IPS-18a (cell line): ENCODE measurements around the gene SLC23A3.

Experiments
- H3K27ac ChIP-seq: one replicate; pipeline ENCODE4 v1.5.1; 2013; ENCODE audit warnings: low read length
- H3K27me3 ChIP-seq: one replicate; pipeline ENCODE4 v1.6.1; 2013; ENCODE audit warnings: mild to moderate bottlenecking, low read length; ENCODE audit not compliant: control insufficient read depth, insufficient read depth
- H3K36me3 ChIP-seq: one replicate; pipeline ENCODE4 v1.6.1; 2013; ENCODE audit warnings: low read depth, low read length; ENCODE audit not compliant: control insufficient read depth
- H3K4me1 ChIP-seq: one replicate; pipeline ENCODE4 v1.6.1; 2013; ENCODE audit warnings: low read depth, low read length; ENCODE audit not compliant: control insufficient read depth
- H3K4me3 ChIP-seq: one replicate; pipeline ENCODE4 v1.5.1; 2013; ENCODE audit warnings: low read length
- H3K9ac ChIP-seq: one replicate; pipeline ENCODE4 v1.6.1; 2013; ENCODE audit warnings: mild to moderate bottlenecking, low read length, moderate library complexity
- H3K9me3 ChIP-seq: one replicate; pipeline ENCODE4 v1.6.1; 2013; ENCODE audit warnings: low read depth, low read length; ENCODE audit not compliant: control insufficient read depth

SLC23A3 gene

GRCh38 chr2:219179601-219180465 is 10.0 kb upstream of the SLC23A3 start:
- no peak overlapping the region for H3K4me3 ChIP-seq

GRCh38 chr2:219178377-219179175 is 8.7 kb upstream of the SLC23A3 start:
- Histone ChIP-seq H3K9ac (peak overlapping the region; percentile 4), H3K27me3 (no peaks in the 10 kb centered on the region), H3K36me3 (peaks cover 27% of the 10 kb centered on the region), H3K27ac (no peak overlapping the region), H3K9me3 (no peaks in the 10 kb centered on the region), H3K4me3 (peak overlapping the region; percentile 76), H3K4me1 (peaks cover 5% of the 10 kb centered on the region)

More at GRCh38 chr2:219179601-219180465, 10.0 kb upstream of the SLC23A3 start:
- Histone ChIP-seq H3K27ac (no peak overlapping the region), H3K4me1 (peaks cover 5% of the 10 kb centered on the region), H3K9ac (no peak overlapping the region), H3K36me3 (peaks cover 29% of the 10 kb centered on the region), H3K27me3 (no peaks in the 10 kb centered on the region), H3K9me3 (no peaks in the 10 kb centered on the region)

GRCh38 chr2:219177552-219178376 is 7.9 kb upstream of the SLC23A3 start, which contains the start of gene RETREG2:
Gene RETREG2 (plus strand): TSS chr2:219178275. CDS start chr2:219178353, 78 bp downstream.
- Histone ChIP-seq H3K4me3 (peak within 1 kb of the TSS; percentile 76), H3K9me3 (no peaks in the 10 kb centered on the region), H3K27ac (no peak within 1 kb of the TSS), H3K27me3 (no peaks in the 10 kb centered on the region), H3K4me1 (peaks cover 5% of the 10 kb centered on the region), H3K9ac (peak within 1 kb of the TSS; percentile 6), H3K36me3 (peaks cover 26% of the 10 kb centered on the region)

- H3K36me3 ChIP-seq, result peaks cover 19% of the 10 kb centered on the region
- H3K27ac ChIP-seq, result no peak within 1 kb of the TSS
- H3K9me3 ChIP-seq, result no peaks in the 10 kb centered on the region
- peak within 1 kb of the TSS; percentile 6 for H3K9ac ChIP-seq
- peaks cover 5% of the 10 kb centered on the region for H3K4me1 ChIP-seq
- no peaks in the 10 kb centered on the region for H3K27me3 ChIP-seq
- peak within 1 kb of the TSS; percentile 76 for H3K4me3 ChIP-seq
Observed at GRCh38 chr2:219176818-219177551, 7.2 kb upstream of the SLC23A3 start, which contains the start of gene CNPPD1. Gene CNPPD1 (minus strand): TSS chr2:219176925. CDS start chr2:219176828, 97 bp downstream.

GRCh38 chr2:219175928-219176817 is 6.3 kb upstream of the SLC23A3 start:
- H3K27me3 ChIP-seq, result no peaks in the 10 kb centered on the region
- H3K9me3 ChIP-seq, result no peaks in the 10 kb centered on the region
- H3K4me1 ChIP-seq, result peaks cover 5% of the 10 kb centered on the region
- H3K27ac ChIP-seq, result no peak overlapping the region
- H3K4me3 ChIP-seq, result peak overlapping the region; percentile 76
- H3K9ac ChIP-seq, result peak overlapping the region; percentile 6
- H3K36me3 ChIP-seq, result peaks cover 11% of the 10 kb centered on the region

GRCh38 chr2:219175486-219175885 is 5.7 kb upstream of the SLC23A3 start:
- Histone ChIP-seq H3K4me3 (peak overlapping the region; percentile 76), H3K9me3 (no peaks in the 10 kb centered on the region), H3K36me3 (peaks cover 7% of the 10 kb centered on the region), H3K27ac (no peak overlapping the region), H3K9ac (no peak overlapping the region), H3K4me1 (peaks cover 5% of the 10 kb centered on the region), H3K27me3 (no peaks in the 10 kb centered on the region)

GRCh38 chr2:219174801-219175200 is 5.0 kb upstream of the SLC23A3 start:
- no peak overlapping the region for H3K4me3 ChIP-seq
- no peak overlapping the region for H3K27ac ChIP-seq
- H3K27me3 ChIP-seq, result no peaks in the 10 kb centered on the region
- peaks cover 5% of the 10 kb centered on the region for H3K4me1 ChIP-seq
- no peaks in the 10 kb centered on the region for H3K9me3 ChIP-seq
- H3K9ac ChIP-seq, result no peak overlapping the region
- H3K36me3 ChIP-seq, result peaks cover 2% of the 10 kb centered on the region

- no peaks in the 10 kb centered on the region for H3K36me3 ChIP-seq
- no peaks in the 10 kb centered on the region for H3K9me3 ChIP-seq
- no peak overlapping the region for H3K9ac ChIP-seq
Observed at GRCh38 chr2:219174146-219174545, 4.3 kb upstream of the SLC23A3 start.

GRCh38 chr2:219173176-219173575 is 3.3 kb upstream of the SLC23A3 start:
- H3K4me3 ChIP-seq, result no peak overlapping the region
- no peaks in the 10 kb centered on the region for H3K36me3 ChIP-seq
- no peak overlapping the region for H3K27ac ChIP-seq
- H3K9me3 ChIP-seq, result no peaks in the 10 kb centered on the region
- H3K27me3 ChIP-seq, result no peaks in the 10 kb centered on the region
- H3K9ac ChIP-seq, result no peak overlapping the region
- no peaks in the 10 kb centered on the region for H3K4me1 ChIP-seq

More at GRCh38 chr2:219174146-219174545, 4.3 kb upstream of the SLC23A3 start:
- no peaks in the 10 kb centered on the region for H3K27me3 ChIP-seq
- no peak overlapping the region for H3K4me3 ChIP-seq
- no peak overlapping the region for H3K27ac ChIP-seq
- H3K4me1 ChIP-seq, result peaks cover 4% of the 10 kb centered on the region
